GM23338 (cell line): Measurements from ENCODE around the gene AGAP2. TPM values are rescaled to one million over a fixed set of nuclear protein-coding genes. Genes with fewer than 3 reads are reported as not detected.
"Not testable (repeated sequence)": the region's sequence is repeated elsewhere in the genome, so short reads cannot be mapped to it uniquely, and the experiment has no call there.

ENCODE experiments used
- ATAC-seq: fragments of 200-7000 bp; cut with Tn5 transposase; 3 replicates; pipeline ENCODE4 v1.9.1; 2020
- DNase-seq: peaks from one replicate; pipeline ENCODE4 v3.0.0-alpha.2; 2015; ENCODE audit warnings: low spot score
- H2AFZ ChIP-seq: fragments of 200-600 bp; sonication (generic); 2 replicates; pipeline ENCODE4 v1.8.0; 2016; ENCODE audit warnings: antibody characterized with exemption, mild to moderate bottlenecking, moderate library complexity
- H3F3A ChIP-seq: fragments of 200-600 bp; sonication (generic); replicated peaks from 2 replicates; pipeline ENCODE4 v1.8.0; 2017; ENCODE audit warnings: antibody characterized with exemption, mixed run types, low read depth
- H3K27ac ChIP-seq: fragments of 200-600 bp; sonication (generic); 2 replicates; pipeline ENCODE4 v1.6.1; 2016; ENCODE audit warnings: low read depth
- H3K27me3 ChIP-seq: fragments of 200-600 bp; sonication (generic); 2 replicates; pipeline ENCODE4 v1.8.0; 2016; ENCODE audit warnings: mild to moderate bottlenecking, mixed run types, moderate library complexity; ENCODE audit not compliant: insufficient read depth
- H3K36me3 ChIP-seq: fragments of 200-600 bp; sonication (generic); 2 replicates; pipeline ENCODE4 v1.8.0; 2016; ENCODE audit warnings: mild to moderate bottlenecking; ENCODE audit not compliant: insufficient read depth
- H3K4me1 ChIP-seq: fragments of 200-600 bp; sonication (generic); 2 replicates; pipeline ENCODE4 v1.8.0; 2016; ENCODE audit warnings: mild to moderate bottlenecking, moderate library complexity; ENCODE audit not compliant: insufficient read depth
- H3K4me2 ChIP-seq: fragments of 200-600 bp; sonication (generic); 2 replicates; pipeline ENCODE4 v1.7.1; 2017; ENCODE audit warnings: mixed run types
- H3K4me3 ChIP-seq: fragments of 200-600 bp; sonication (generic); 2 replicates; pipeline ENCODE4 v1.6.1; 2016; ENCODE audit warnings: mixed run types
- H3K79me2 ChIP-seq: fragments of 200-600 bp; sonication (generic); replicated peaks from 2 replicates; pipeline ENCODE4 v1.8.0; 2017; ENCODE audit warnings: mild to moderate bottlenecking; ENCODE audit not compliant: insufficient read depth
- H3K9me2 ChIP-seq: fragments of 200-600 bp; sonication (generic); 2 replicates; pipeline ENCODE4 v1.8.0; 2017; ENCODE audit not compliant: insufficient read depth
- H4K20me1 ChIP-seq: fragments of 200-600 bp; sonication (generic); replicated peaks from 2 replicates; pipeline ENCODE4 v1.8.0; 2017; ENCODE audit warnings: mild to moderate bottlenecking; ENCODE audit not compliant: insufficient read depth
- H3K27ac Mint-ChIP-seq: 2 replicates; pipeline ENCODE4 v1.8.0; 2020; ENCODE audit warnings: inconsistent platforms, mild to moderate bottlenecking, moderate library complexity, mixed read lengths
- H3K27me3 Mint-ChIP-seq: 3 replicates; pipeline ENCODE4 v1.8.0; 2022; ENCODE audit warnings: low read depth, mild to moderate bottlenecking, moderate library complexity, mixed read lengths, inconsistent platforms; ENCODE audit not compliant: insufficient read depth, poor library complexity
- H3K36me3 Mint-ChIP-seq: 3 replicates; pipeline ENCODE4 v1.8.0; 2021; ENCODE audit warnings: low read depth, mild to moderate bottlenecking, inconsistent platforms, moderate library complexity, mixed read lengths
- H3K4me1 Mint-ChIP-seq: 3 replicates; pipeline ENCODE4 v1.8.0; 2020; ENCODE audit warnings: mild to moderate bottlenecking, inconsistent platforms, mixed read lengths
- H3K4me3 Mint-ChIP-seq: 3 replicates; pipeline ENCODE4 v1.8.0; 2021; ENCODE audit warnings: moderate library complexity, mild to moderate bottlenecking, inconsistent platforms, mixed read lengths
- H3K9me3 Mint-ChIP-seq: 3 replicates; pipeline ENCODE4 v1.8.0; 2020; ENCODE audit warnings: moderate library complexity, mild to moderate bottlenecking, inconsistent platforms, mixed read lengths
- NANOG ChIP-seq: IDR thresholded peaks from 2 replicates; pipeline ENCODE4 v1.6.1; 2016; ENCODE audit warnings: antibody characterized with exemption, borderline replicate concordance
- POLR2AphosphoS5 ChIP-seq: IDR thresholded peaks from 2 replicates; pipeline ENCODE4 v1.6.1; 2016; ENCODE audit warnings: antibody characterized with exemption, low read depth
- polyA plus RNA-seq: library from polyadenylated mRNA; unstranded; fragments of >200 nt; fragmentation: Nextera tagmentation; extraction: Ambion mirVana; gene quantifications from 2 replicates; pipeline ENCODE4 v1.2.1, GENCODE V29; 2016
- total RNA-seq: library from RNA; depleted of rRNA; stranded (reverse); fragments of >200 nt; shearing (Covaris generic); gene quantifications from 2 replicates; pipeline ENCODE4 v1.2.3, GENCODE V29; 2014
- TF ChIP-seq, protein P1 (sequence below): fragments of 250-450 bp; sonication (Bioruptor Pico); IDR thresholded peaks from 2 replicates; pipeline ENCODE4 v1.5.0; 2020; ENCODE audit warnings: mild to moderate bottlenecking, moderate library complexity

AGAP2 gene
- total and polyA plus RNA-seq, 2 experiments from 2014 or later = 0.36 to 1.3 TPM

DNA sequence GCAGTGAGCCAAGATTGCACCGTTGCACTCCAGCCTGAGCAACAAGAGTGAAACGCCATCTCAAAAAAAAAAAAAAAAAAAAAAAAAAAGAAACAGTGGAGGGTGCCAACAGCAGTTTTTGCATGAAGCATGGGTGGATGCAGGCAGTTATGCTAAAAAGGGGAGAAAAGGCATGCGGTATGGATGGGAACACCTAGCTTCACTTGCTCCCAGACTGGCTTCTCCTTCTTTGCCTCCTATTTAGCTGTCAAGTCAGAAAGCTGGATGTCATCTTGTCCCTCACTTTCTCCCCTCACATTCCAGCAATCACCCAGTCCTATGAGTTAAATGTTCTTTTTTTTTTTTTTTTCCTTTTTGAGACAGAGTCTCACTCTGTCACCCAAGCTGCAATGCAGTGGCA lies 36.5 kb upstream of the AGAP2 start (continued):
- no peak for TF ChIP-seq POLR2AphosphoS5
- TF ChIP-seq NANOG = no peak
- TF ChIP-seq, protein P1, sequence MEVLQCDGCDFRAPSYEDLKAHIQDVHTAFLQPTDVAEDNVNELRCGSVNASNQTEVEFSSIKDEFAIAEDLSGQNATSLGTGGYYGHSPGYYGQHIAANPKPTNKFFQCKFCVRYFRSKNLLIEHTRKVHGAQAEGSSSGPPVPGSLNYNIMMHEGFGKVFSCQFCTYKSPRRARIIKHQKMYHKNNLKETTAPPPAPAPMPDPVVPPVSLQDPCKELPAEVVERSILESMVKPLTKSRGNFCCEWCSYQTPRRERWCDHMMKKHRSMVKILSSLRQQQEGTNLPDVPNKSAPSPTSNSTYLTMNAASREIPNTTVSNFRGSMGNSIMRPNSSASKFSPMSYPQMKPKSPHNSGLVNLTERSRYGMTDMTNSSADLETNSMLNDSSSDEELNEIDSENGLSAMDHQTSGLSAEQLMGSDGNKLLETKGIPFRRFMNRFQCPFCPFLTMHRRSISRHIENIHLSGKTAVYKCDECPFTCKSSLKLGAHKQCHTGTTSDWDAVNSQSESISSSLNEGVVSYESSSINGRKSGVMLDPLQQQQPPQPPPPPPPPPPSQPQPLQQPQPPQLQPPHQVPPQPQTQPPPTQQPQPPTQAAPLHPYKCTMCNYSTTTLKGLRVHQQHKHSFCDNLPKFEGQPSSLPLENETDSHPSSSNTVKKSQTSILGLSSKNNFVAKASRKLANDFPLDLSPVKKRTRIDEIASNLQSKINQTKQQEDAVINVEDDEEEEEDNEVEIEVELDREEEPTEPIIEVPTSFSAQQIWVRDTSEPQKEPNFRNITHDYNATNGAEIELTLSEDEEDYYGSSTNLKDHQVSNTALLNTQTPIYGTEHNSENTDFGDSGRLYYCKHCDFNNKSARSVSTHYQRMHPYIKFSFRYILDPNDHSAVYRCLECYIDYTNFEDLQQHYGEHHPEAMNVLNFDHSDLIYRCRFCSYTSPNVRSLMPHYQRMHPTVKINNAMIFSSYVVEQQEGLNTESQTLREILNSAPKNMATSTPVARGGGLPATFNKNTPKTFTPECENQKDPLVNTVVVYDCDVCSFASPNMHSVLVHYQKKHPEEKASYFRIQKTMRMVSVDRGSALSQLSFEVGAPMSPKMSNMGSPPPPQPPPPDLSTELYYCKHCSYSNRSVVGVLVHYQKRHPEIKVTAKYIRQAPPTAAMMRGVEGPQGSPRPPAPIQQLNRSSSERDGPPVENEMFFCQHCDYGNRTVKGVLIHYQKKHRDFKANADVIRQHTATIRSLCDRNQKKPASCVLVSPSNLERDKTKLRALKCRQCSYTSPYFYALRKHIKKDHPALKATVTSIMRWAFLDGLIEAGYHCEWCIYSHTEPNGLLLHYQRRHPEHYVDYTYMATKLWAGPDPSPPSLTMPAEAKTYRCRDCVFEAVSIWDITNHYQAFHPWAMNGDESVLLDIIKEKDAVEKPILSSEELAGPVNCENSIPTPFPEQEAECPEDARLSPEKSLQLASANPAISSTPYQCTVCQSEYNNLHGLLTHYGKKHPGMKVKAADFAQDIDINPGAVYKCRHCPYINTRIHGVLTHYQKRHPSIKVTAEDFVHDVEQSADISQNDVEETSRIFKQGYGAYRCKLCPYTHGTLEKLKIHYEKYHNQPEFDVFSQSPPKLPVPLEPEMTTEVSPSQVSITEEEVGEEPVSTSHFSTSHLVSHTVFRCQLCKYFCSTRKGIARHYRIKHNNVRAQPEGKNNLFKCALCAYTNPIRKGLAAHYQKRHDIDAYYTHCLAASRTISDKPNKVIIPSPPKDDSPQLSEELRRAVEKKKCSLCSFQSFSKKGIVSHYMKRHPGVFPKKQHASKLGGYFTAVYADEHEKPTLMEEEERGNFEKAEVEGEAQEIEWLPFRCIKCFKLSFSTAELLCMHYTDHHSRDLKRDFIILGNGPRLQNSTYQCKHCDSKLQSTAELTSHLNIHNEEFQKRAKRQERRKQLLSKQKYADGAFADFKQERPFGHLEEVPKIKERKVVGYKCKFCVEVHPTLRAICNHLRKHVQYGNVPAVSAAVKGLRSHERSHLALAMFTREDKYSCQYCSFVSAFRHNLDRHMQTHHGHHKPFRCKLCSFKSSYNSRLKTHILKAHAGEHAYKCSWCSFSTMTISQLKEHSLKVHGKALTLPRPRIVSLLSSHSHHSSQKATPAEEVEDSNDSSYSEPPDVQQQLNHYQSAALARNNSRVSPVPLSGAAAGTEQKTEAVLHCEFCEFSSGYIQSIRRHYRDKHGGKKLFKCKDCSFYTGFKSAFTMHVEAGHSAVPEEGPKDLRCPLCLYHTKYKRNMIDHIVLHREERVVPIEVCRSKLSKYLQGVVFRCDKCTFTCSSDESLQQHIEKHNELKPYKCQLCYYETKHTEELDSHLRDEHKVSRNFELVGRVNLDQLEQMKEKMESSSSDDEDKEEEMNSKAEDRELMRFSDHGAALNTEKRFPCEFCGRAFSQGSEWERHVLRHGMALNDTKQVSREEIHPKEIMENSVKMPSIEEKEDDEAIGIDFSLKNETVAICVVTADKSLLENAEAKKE (CRISPR knock-in tag) = no peak

DNA sequence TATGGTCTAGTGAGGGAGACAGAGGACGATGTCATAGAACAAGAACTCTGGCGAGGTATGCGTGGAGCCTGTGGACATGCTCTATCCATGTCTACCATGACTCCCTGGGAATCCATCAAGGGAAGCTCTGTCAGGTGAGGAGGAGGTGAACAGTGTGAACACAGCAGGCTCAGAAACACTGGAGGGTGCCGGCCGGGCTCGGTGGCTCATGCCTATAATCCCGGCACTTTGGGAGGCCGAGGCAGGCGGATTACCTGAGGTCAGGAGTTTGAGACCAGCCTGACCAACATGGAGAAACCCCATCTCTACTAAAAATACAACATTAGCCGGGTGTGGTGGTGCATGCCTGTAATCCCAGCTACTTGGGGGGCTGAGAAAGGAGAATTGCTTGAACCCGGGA lies 36.1 kb upstream of the AGAP2 start:
- peaks cover 17% of the 10 kb centered on the region for H3K36me3 Mint-ChIP-seq
- H3K27me3 Mint-ChIP-seq = peaks cover 12% of the 10 kb centered on the region
- not testable (repeated sequence) for H3K4me3 ChIP-seq, H3K4me1 ChIP-seq, H3K4me3 Mint-ChIP-seq, DNase-seq, H3K27ac Mint-ChIP-seq, H2AFZ ChIP-seq, H3K9me3 Mint-ChIP-seq, H3K4me2 ChIP-seq, H3F3A ChIP-seq, ATAC-seq, H3K27ac ChIP-seq, H4K20me1 ChIP-seq, H3K9me2 ChIP-seq, H3K4me1 Mint-ChIP-seq, H3K79me2 ChIP-seq, H3K36me3 ChIP-seq
- H3K27me3 ChIP-seq = peaks cover 19% of the 10 kb centered on the region
